PC-9 (cell line): ENCODE data around the gene MS4A6A.

Experiments used
- CTCF ChIP-seq: fragments of 200-600 bp; sonication (generic); conservative IDR thresholded peaks from 2 replicates; pipeline ENCODE4 v1.6.1; 2017; ENCODE audit warnings: mixed run types, antibody characterized with exemption, mild to moderate bottlenecking, moderate library complexity
- EZH2 ChIP-seq: fragments of 200-600 bp; sonication (generic); IDR thresholded peaks from 2 replicates; pipeline ENCODE4 v1.8.0; 2017; ENCODE audit warnings: antibody characterized with exemption, low read depth

- TF ChIP-seq CTCF (no peak), EZH2 (no peak)
Observed at GRCh38 chr11:60175860-60176275, 7.0 kb downstream of the MS4A6A start.
